Measurements from ENCODE around the gene FAM181B.
"Not testable (repeated sequence)": the region's sequence is repeated elsewhere in the genome, so short reads cannot be mapped to it uniquely, and the experiment has no call there.

FAM181B gene

DNA sequence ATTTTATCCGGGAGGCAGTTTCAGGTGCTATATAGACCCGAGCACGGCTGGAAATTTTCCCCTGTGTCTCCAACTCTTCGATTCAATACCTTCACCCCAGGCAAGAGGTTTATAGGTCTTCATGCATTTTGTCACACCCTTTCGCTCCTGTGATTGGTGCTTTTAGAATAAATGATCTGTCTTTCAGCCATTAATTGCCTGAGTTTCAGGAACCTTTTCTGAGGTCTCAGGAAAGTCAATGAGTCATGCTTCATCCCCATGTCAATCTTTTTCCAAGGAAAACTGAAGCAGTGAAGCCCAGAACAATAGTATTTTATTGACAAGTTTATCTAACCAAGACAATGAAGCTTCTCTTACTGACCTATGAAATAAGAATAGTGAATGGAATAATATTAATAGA lies 29.9 kb downstream of the FAM181B start:
- no peak overlapping the region for H3K9ac ChIP-seq (ENCODE audit: insufficient read length, low read depth)
- no peak overlapping the region for H3K4me3 ChIP-seq (ENCODE audit: insufficient read length, low read depth)
- no peaks in the 10 kb centered on the region for H3K9me3 ChIP-seq (ENCODE audit: insufficient read depth, low read length)
- no peak for TF ChIP-seq SUZ12 (IDR thresholded peaks at IDR 0.05; ENCODE audit: extremely low read depth, insufficient read depth, insufficient read length)
- TF ChIP-seq YY1 (IDR thresholded peaks at IDR 0.05; ENCODE audit: insufficient read depth, insufficient read length): no peak
- no peak for TF ChIP-seq ZNF274 (IDR thresholded peaks at IDR 0.05; ENCODE audit: low read depth, low read length)
- DNase-seq (ENCODE audit: low read depth, low spot score): no peak
- H3K4me1 ChIP-seq (ENCODE audit: insufficient read depth, insufficient read length): no peaks in the 10 kb centered on the region
- no peaks in the 10 kb centered on the region for H3K36me3 ChIP-seq (ENCODE audit: insufficient read depth, insufficient read length, low read length)
- no peaks in the 10 kb centered on the region for H3K27me3 ChIP-seq (ENCODE audit: insufficient read depth, insufficient read length)

GRCh38 chr11:82703226-82703625 lies 30.4 kb downstream of the FAM181B start:
- DNase-seq (ENCODE audit: low read depth, low spot score): no peak

DNA sequence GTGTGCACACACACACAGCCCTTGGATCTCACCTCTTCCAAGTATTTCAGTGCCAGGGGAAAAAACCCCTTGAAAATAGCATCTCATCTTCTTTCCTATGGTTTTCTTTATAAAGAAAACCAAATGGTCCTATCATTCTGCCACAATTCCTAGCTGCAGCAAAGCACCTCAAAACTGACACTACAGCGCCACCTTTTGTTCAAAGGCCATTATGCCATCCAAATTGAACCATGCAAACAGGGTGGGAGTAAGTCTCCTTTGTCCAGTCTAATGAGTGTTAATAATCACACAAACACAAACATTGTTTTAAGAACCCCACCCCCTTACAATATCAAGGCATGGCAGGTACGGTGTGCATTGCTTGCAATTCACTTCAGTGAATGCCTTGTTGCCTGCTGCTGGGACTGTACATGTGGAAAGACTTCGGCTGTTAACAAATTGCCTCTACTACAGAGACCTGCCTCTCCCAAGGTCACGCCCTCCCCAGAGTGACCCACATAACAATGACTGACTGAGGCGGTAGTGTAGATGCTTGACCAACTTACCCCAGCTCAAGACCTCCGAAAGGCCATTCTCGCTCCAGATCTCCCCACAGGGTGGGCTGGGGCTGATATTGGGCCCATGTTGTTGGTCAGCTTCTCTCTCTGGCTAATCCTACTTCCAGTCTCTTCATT lies 31.7 kb downstream of the FAM181B start:
- Histone ChIP-seq H3K4me1 (ENCODE audit: insufficient read depth, insufficient read length) (no peaks in the 10 kb centered on the region), H3K9me3 (ENCODE audit: insufficient read depth, low read length) (no peaks in the 10 kb centered on the region), H3K36me3 (ENCODE audit: insufficient read depth, insufficient read length, low read length) (no peaks in the 10 kb centered on the region), H3K9ac (ENCODE audit: insufficient read length, low read depth) (no peak overlapping the region), H3K4me3 (ENCODE audit: insufficient read length, low read depth) (no peak overlapping the region), H3K27me3 (ENCODE audit: insufficient read depth, insufficient read length) (no peaks in the 10 kb centered on the region)
- peak; percentile 56 for DNase-seq (ENCODE audit: low read depth, low spot score)
- no peak for TF ChIP-seq ZNF274 (IDR thresholded peaks at IDR 0.05; ENCODE audit: low read depth, low read length)
- no peak for TF ChIP-seq YY1 (IDR thresholded peaks at IDR 0.05; ENCODE audit: insufficient read depth, insufficient read length)

More at GRCh38 chr11:82703226-82703625, 30.4 kb downstream of the FAM181B start:
- H3K27me3 ChIP-seq (ENCODE audit: insufficient read depth, insufficient read length): no peaks in the 10 kb centered on the region
- H3K9me3 ChIP-seq (ENCODE audit: insufficient read depth, low read length): no peaks in the 10 kb centered on the region
- TF ChIP-seq ZNF274 (IDR thresholded peaks at IDR 0.05; ENCODE audit: low read depth, low read length) (no peak), YY1 (IDR thresholded peaks at IDR 0.05; ENCODE audit: insufficient read depth, insufficient read length) (no peak), SUZ12 (IDR thresholded peaks at IDR 0.05; ENCODE audit: extremely low read depth, insufficient read depth, insufficient read length) (no peak)
- no peaks in the 10 kb centered on the region for H3K36me3 ChIP-seq (ENCODE audit: insufficient read depth, insufficient read length, low read length)
- H3K4me3 ChIP-seq (ENCODE audit: insufficient read length, low read depth): no peak overlapping the region
- H3K4me1 ChIP-seq (ENCODE audit: insufficient read depth, insufficient read length): no peaks in the 10 kb centered on the region
- no peak overlapping the region for H3K9ac ChIP-seq (ENCODE audit: insufficient read length, low read depth)

DNA sequence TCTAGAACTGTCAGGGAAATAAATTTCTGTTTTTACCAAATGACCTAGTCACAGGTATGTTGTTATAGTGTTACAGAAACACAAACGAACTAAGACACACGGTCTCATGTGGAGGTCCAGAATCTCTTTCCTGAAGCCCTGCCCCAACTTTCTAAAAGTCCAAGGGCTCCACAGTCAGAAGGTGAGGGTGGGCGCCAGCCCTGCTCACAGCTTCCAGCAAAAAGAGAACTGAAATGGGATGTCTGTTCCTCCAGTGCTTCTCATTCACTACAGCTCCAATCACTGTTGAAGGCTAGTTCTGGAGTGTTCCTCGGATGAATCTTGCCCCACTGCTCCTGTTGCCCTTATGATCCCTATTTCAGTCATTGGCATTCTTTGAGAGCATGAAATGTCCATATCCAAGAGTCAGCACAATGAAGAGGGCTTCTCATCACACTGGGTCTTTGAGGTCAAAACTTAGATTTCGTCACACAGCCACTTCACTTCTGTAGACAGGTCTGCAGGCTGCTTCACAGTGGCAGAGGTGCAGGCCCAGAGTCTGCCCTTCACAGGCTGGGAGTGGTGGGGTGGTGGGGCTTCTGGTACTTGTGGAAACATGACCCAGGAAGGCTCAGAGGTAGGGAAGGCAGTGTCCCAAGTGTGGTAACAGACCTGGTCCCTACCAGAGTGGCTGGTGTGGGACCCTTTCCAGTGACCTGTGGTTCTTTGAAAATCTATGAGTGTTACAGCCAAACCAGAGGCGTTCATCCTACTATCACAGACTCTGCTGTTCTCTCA lies 34.9 kb downstream of the FAM181B start:
- Histone ChIP-seq H3K4me1 (ENCODE audit: insufficient read depth, insufficient read length) (no peaks in the 10 kb centered on the region), H3K36me3 (ENCODE audit: insufficient read depth, insufficient read length, low read length) (no peaks in the 10 kb centered on the region), H3K4me3 (ENCODE audit: insufficient read length, low read depth) (no peak overlapping the region), H3K27me3 (ENCODE audit: insufficient read depth, insufficient read length) (no peaks in the 10 kb centered on the region), H3K9me3 (ENCODE audit: insufficient read depth, low read length) (no peaks in the 10 kb centered on the region), H3K9ac (ENCODE audit: insufficient read length, low read depth) (no peak overlapping the region)
- TF ChIP-seq YY1 (IDR thresholded peaks at IDR 0.05; ENCODE audit: insufficient read depth, insufficient read length) (no peak), SUZ12 (IDR thresholded peaks at IDR 0.05; ENCODE audit: extremely low read depth, insufficient read depth, insufficient read length) (no peak), ZNF274 (IDR thresholded peaks at IDR 0.05; ENCODE audit: low read depth, low read length) (no peak)
- DNase-seq (ENCODE audit: low read depth, low spot score): no peak

- H3K27me3 ChIP-seq (ENCODE audit: insufficient read depth, insufficient read length): no peaks in the 10 kb centered on the region
- DNase-seq (ENCODE audit: low read depth, low spot score): no peak
- no peak overlapping the region for H3K4me3 ChIP-seq (ENCODE audit: insufficient read length, low read depth)
- no peaks in the 10 kb centered on the region for H3K9me3 ChIP-seq (ENCODE audit: insufficient read depth, low read length)
- TF ChIP-seq ZNF274 (IDR thresholded peaks at IDR 0.05; ENCODE audit: low read depth, low read length): no peak
- no peaks in the 10 kb centered on the region for H3K4me1 ChIP-seq (ENCODE audit: insufficient read depth, insufficient read length)
- no peak overlapping the region for H3K9ac ChIP-seq (ENCODE audit: insufficient read length, low read depth)
- H3K36me3 ChIP-seq (ENCODE audit: insufficient read depth, insufficient read length, low read length): no peaks in the 10 kb centered on the region
These were observed 40.7 kb downstream of the FAM181B start for GRCh38 chr11:82692981-82693380.

DNA sequence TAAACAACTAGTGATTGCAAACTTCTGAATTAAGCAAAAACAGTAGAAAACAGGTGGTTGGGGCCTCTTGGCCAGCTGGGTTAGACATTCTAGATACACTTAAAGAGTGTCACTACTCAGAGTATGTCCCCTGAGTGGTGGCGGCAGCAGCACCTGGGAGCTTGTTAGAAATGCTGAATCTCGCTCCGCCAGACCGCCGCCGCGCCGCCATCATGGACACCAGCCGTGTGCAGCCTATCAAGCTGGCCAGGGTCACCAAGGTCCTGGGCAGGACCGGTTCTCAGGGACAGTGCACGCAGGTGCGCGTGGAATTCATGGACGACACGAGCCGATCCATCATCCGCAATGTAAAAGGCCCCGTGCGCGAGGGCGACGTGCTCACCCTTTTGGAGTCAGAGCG lies 44.3 kb downstream of the FAM181B start:
- not testable (repeated sequence) for H3K36me3 ChIP-seq (ENCODE audit: insufficient read depth, insufficient read length, low read length); H3K27me3 ChIP-seq (ENCODE audit: insufficient read depth, insufficient read length); H3K4me1 ChIP-seq (ENCODE audit: insufficient read depth, insufficient read length); H3K9me3 ChIP-seq (ENCODE audit: insufficient read depth, low read length); H3K9ac ChIP-seq (ENCODE audit: insufficient read length, low read depth); H3K4me3 ChIP-seq (ENCODE audit: insufficient read length, low read depth); DNase-seq (ENCODE audit: low read depth, low spot score)

GRCh38 chr11:82686211-82686610 lies 47.5 kb downstream of the FAM181B start:
- no peaks in the 10 kb centered on the region for H3K4me1 ChIP-seq (ENCODE audit: insufficient read depth, insufficient read length)
- TF ChIP-seq ZNF274 (IDR thresholded peaks at IDR 0.05; ENCODE audit: low read depth, low read length) (no peak), YY1 (IDR thresholded peaks at IDR 0.05; ENCODE audit: insufficient read depth, insufficient read length) (no peak), SUZ12 (IDR thresholded peaks at IDR 0.05; ENCODE audit: extremely low read depth, insufficient read depth, insufficient read length) (no peak)
- H3K4me3 ChIP-seq (ENCODE audit: insufficient read length, low read depth): no peak overlapping the region
- no peak overlapping the region for H3K9ac ChIP-seq (ENCODE audit: insufficient read length, low read depth)
- no peaks in the 10 kb centered on the region for H3K27me3 ChIP-seq (ENCODE audit: insufficient read depth, insufficient read length)
- no peaks in the 10 kb centered on the region for H3K36me3 ChIP-seq (ENCODE audit: insufficient read depth, insufficient read length, low read length)
- 0 out of 2 replicates have a peak, but pooled peaks cover 10% of the 10 kb centered on the region for H3K9me3 ChIP-seq (ENCODE audit: insufficient read depth, low read length)
- no peak for DNase-seq (ENCODE audit: low read depth, low spot score)

All from NT2/D1 (cell line).